ENCODE data around the gene GH2.
"Not testable (repeated sequence)": the region's sequence is repeated elsewhere in the genome, so short reads cannot be mapped to it uniquely, and the experiment has no call there.

DNA sequence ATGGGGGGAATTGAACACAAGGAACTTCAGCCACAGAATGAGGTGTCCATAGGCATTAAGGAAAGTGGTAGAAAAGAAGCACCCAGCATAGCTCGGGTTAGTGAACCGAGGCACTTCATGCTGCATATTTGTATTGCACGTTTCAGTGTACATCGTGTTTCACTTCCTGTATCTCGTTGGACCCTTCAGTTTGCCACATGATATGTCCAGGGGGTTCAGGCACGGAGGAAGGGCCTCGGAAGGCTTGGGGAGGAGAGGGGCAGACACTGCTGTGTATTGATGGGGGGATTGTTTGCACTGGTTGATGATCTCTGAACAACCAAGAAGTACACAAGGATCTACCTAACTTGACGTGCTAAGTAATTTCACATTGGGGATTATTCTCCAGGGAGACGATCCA is 40.7 kb upstream of the GH2 start:
- TF ChIP-seq, protein P1, sequence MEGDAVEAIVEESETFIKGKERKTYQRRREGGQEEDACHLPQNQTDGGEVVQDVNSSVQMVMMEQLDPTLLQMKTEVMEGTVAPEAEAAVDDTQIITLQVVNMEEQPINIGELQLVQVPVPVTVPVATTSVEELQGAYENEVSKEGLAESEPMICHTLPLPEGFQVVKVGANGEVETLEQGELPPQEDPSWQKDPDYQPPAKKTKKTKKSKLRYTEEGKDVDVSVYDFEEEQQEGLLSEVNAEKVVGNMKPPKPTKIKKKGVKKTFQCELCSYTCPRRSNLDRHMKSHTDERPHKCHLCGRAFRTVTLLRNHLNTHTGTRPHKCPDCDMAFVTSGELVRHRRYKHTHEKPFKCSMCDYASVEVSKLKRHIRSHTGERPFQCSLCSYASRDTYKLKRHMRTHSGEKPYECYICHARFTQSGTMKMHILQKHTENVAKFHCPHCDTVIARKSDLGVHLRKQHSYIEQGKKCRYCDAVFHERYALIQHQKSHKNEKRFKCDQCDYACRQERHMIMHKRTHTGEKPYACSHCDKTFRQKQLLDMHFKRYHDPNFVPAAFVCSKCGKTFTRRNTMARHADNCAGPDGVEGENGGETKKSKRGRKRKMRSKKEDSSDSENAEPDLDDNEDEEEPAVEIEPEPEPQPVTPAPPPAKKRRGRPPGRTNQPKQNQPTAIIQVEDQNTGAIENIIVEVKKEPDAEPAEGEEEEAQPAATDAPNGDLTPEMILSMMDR (IDR thresholded peaks at IDR 0.05) = not testable (repeated sequence)
- not testable (repeated sequence) for TF ChIP-seq POLR2AphosphoS5, POLR2A, EP300 (IDR thresholded peaks at IDR 0.05)

Data from sigmoid colon (tissue), 4 donors.